PC-9 (cell line): ENCODE measurements around the gene TNIP2. TPM values are rescaled to one million over a fixed set of nuclear protein-coding genes. Genes with fewer than 3 reads are reported as not detected.

ENCODE experiments used
- BruUV-seq: library from RNA; stranded (reverse); fragments of 400-500 nt; replicated peaks from 2 replicates; lab custom pipeline; 2021; lab: Mats Ljungman, UMichigan
- CTCF ChIA-PET: fragments of 300-600 bp; sonication (Branson Sonifier 250); formaldehyde crosslinking; loops from one replicate; lab custom pipeline; 2022; ENCODE audit warnings: antibody characterized with exemption; lab: Charles Lee
- POLR2A ChIA-PET: fragments of 300-600 bp; sonication (Branson Sonifier 250); formaldehyde crosslinking; loops from one replicate; lab custom pipeline; 2022; ENCODE audit warnings: antibody characterized with exemption; ENCODE audit not compliant: unreplicated experiment; lab: Charles Lee
- DNase-seq, 2 experiments: peaks; one replicate each; pipeline versions ENCODE4 v3.0.0 to v3.0.0-alpha.2; 2015 to 2022; ENCODE audit warnings: mixed read lengths in 1 of 2
- H2AFZ ChIP-seq: fragments of 200-600 bp; sonication (generic); 2 replicates; pipeline ENCODE4 v1.8.1; 2017; ENCODE audit warnings: antibody characterized with exemption
- H3F3A ChIP-seq: fragments of 200-600 bp; sonication (generic); 2 replicates; pipeline ENCODE4 v1.8.1; 2017; ENCODE audit warnings: antibody characterized with exemption, mild to moderate bottlenecking, low read depth; ENCODE audit not compliant: insufficient read depth
- H3K27ac ChIP-seq: fragments of 200-600 bp; sonication (generic); 2 replicates; pipeline ENCODE4 v1.6.1; 2016; ENCODE audit warnings: mixed run types
- H3K27me3 ChIP-seq: fragments of 200-600 bp; sonication (generic); 2 replicates; pipeline ENCODE4 v1.6.1; 2016; ENCODE audit warnings: low read depth, mixed run types; ENCODE audit not compliant: insufficient read depth
- H3K36me3 ChIP-seq: fragments of 200-600 bp; sonication (generic); 2 replicates; pipeline ENCODE4 v1.6.1; 2016; ENCODE audit warnings: low read depth, mixed run types
- H3K4me1 ChIP-seq: fragments of 200-600 bp; sonication (generic); replicated peaks from 2 replicates; pipeline ENCODE4 v1.6.1; 2016; ENCODE audit warnings: mixed run types; ENCODE audit not compliant: insufficient read depth
- H3K4me2 ChIP-seq: fragments of 200-600 bp; sonication (generic); 2 replicates; pipeline ENCODE4 v1.6.1; 2017; ENCODE audit warnings: mixed run types
- H3K4me3 ChIP-seq: fragments of 200-600 bp; sonication (generic); 2 replicates; pipeline ENCODE4 v1.6.1; 2016; ENCODE audit warnings: mixed run types
- H3K79me2 ChIP-seq: fragments of 200-600 bp; sonication (generic); 2 replicates; pipeline ENCODE4 v1.6.1; 2017; ENCODE audit warnings: low read depth, mixed run types
- H3K9me2 ChIP-seq: fragments of 200-600 bp; sonication (generic); 2 replicates; pipeline ENCODE4 v1.8.1; 2017; ENCODE audit warnings: mild to moderate bottlenecking; ENCODE audit not compliant: insufficient read depth
- H3K9me3 ChIP-seq: fragments of 200-600 bp; sonication (generic); 2 replicates; pipeline ENCODE4 v1.8.1; 2016; ENCODE audit warnings: low read depth; ENCODE audit not compliant: insufficient read depth
- H4K20me1 ChIP-seq: fragments of 200-600 bp; sonication (generic); 2 replicates; pipeline ENCODE4 v1.8.1; 2017; ENCODE audit not compliant: insufficient read depth
- EZH2 ChIP-seq: fragments of 200-600 bp; sonication (generic); IDR thresholded peaks from 2 replicates; pipeline ENCODE4 v1.8.0; 2017; ENCODE audit warnings: antibody characterized with exemption, low read depth
- intact Hi-C: fragments of 100-400 bp; cut with micrococcal nuclease; formaldehyde crosslinking; loops from one replicate; pipeline ENCODE4 v1.10.0; 2022; ENCODE audit not compliant: unreplicated experiment
- total RNA-seq: library from RNA; stranded (reverse); gene quantifications from 2 replicates; pipeline ENCODE4 v1.2.3, GENCODE V29; 2021
- TF ChIP-seq, protein P1 (sequence below): fragments of 200-600 bp; sonication (generic); conservative IDR thresholded peaks from 2 replicates; pipeline ENCODE4 v1.6.1; 2017; ENCODE audit warnings: mixed run types, antibody characterized with exemption, mild to moderate bottlenecking, moderate library complexity

Gene TNIP2
- total RNA-seq, 1 experiment from 2014 or later, result 37.1 TPM

DNA sequence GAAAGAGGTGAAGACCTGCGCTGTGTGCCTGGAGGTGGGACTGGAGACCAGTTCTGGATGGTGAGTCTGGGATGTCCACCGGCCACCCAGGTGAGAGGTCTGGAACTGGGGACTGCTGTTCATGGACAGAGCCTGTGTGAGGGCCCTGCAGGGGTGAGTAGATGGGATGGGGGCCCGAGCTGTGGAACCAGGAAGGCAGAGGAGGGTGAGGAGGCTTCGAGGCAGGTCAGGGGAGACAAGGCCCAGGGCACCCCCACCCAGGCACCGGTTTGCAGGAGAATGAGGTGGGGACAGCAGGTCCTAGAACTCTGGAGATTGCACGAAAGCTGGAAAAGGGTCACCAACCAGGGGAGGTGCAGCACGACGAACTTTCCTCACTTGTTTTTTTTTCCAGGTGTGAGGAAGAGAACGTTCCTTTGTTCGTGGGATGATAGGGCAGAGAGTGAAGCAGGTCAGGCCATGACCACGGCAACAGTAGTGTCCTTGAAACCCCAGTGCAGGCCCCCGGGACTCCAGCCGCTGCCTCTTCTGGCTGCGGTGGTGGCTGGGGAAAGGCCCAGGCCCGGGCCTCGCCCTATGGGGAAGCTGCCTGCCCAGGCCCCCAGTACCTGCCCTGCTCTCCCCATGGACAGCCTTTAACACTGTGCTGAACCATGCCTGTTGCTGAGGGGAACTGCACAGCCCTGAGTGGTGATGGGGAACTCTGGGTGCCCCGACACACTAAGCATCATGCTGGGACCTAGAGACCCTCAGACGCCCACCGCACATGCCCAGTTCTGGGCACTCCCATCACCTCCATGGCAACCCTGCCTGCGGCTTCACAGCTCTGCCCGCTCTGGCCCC lies 22.9 kb downstream of the TNIP2 start:
- Histone ChIP-seq H3K9me3 (no peaks in the 10 kb centered on the region), H3K4me1 (no peaks in the 10 kb centered on the region), H3K4me3 (no peak overlapping the region), H3K27ac (no peak overlapping the region), H3K27me3 (no peaks in the 10 kb centered on the region), H3K79me2 (no peaks in the 10 kb centered on the region), H2AFZ (no peak overlapping the region), H3K4me2 (no peak overlapping the region), H4K20me1 (no peaks in the 10 kb centered on the region), H3K36me3 (no peaks in the 10 kb centered on the region), H3K9me2 (no peaks in the 10 kb centered on the region), H3F3A (no peaks in the 10 kb centered on the region)
- DNase-seq, result no peak
- CTCF ChIA-PET, result no interaction called here
- intact Hi-C loops, result no loop called here
- no peak for TF ChIP-seq EZH2
- TF ChIP-seq, protein P1, sequence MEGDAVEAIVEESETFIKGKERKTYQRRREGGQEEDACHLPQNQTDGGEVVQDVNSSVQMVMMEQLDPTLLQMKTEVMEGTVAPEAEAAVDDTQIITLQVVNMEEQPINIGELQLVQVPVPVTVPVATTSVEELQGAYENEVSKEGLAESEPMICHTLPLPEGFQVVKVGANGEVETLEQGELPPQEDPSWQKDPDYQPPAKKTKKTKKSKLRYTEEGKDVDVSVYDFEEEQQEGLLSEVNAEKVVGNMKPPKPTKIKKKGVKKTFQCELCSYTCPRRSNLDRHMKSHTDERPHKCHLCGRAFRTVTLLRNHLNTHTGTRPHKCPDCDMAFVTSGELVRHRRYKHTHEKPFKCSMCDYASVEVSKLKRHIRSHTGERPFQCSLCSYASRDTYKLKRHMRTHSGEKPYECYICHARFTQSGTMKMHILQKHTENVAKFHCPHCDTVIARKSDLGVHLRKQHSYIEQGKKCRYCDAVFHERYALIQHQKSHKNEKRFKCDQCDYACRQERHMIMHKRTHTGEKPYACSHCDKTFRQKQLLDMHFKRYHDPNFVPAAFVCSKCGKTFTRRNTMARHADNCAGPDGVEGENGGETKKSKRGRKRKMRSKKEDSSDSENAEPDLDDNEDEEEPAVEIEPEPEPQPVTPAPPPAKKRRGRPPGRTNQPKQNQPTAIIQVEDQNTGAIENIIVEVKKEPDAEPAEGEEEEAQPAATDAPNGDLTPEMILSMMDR, result no peak
- BruUV-seq, result no TSS peak
- POLR2A ChIA-PET, result no interaction called here

DNA sequence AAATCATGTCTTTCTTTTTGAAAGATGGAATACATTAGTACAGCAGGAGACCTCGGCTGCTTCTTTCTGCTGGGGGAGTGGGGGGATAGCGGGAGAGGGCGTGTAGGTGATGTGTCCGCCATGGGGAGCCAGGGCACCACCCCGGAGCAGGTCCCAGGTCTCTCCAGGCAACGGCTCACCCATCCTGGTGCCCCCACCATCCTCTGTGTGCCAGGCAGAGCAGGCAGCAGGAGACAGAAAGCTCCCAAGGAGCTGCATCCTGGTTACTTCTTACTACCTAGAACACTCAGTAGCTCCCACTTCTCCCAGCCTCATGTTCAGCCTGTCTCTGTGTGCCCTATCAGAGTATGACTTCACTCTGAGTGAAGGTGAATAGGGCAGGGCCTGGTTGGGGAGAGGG lies 23.6 kb downstream of the TNIP2 start:
- H3K27ac ChIP-seq, result no peak overlapping the region
- POLR2A ChIA-PET, result no interaction called here
- intact Hi-C loops, result no loop called here
- BruUV-seq, result no TSS peak
- no peak overlapping the region for H3K4me3 ChIP-seq
- DNase-seq, result no peak
- no peaks in the 10 kb centered on the region for H3K4me1 ChIP-seq
- no peaks in the 10 kb centered on the region for H3K36me3 ChIP-seq
- no peaks in the 10 kb centered on the region for H3K79me2 ChIP-seq
- no peak overlapping the region for H2AFZ ChIP-seq
- no peaks in the 10 kb centered on the region for H4K20me1 ChIP-seq
- no peaks in the 10 kb centered on the region for H3K27me3 ChIP-seq
- no peaks in the 10 kb centered on the region for H3K9me3 ChIP-seq
- H3K9me2 ChIP-seq, result no peaks in the 10 kb centered on the region
- H3K4me2 ChIP-seq, result no peak overlapping the region
- CTCF ChIA-PET, result no interaction called here
- H3F3A ChIP-seq, result no peaks in the 10 kb centered on the region
- TF ChIP-seq, protein P1, result no peak
- no peak for TF ChIP-seq EZH2

DNA sequence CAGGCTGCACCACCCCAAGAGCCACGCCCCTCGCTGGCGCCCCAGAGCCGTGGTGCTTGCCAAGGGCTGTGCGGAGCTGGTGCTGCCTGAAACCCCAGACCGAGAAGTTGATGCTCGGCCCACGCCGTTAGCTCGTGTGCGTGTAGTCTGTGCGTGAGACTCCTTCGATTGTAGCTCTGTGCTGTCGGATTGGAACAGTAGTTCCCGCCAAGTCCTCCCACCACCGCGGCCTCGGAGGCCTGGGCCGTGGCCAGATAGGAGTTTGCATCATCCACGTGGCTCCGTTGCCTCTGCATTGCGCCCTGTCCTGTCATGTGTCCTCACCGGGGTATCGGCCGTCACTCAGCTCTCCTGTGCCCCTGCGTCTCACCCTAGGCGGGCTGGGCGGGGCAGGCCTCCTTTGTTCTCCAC lies 24.2 kb downstream of the TNIP2 start:
- H3K9me3 ChIP-seq, result no peaks in the 10 kb centered on the region
- no peaks in the 10 kb centered on the region for H3K36me3 ChIP-seq
- POLR2A ChIA-PET, result interaction anchor here (0.6 kb wide), 1 partner anchor 11 kb away, joined by 7 read pairs; no protein-coding TSS in a partner anchor
- H3K4me1 ChIP-seq, result no peaks in the 10 kb centered on the region
- no peak overlapping the region for H2AFZ ChIP-seq
- no peak overlapping the region for H3K4me3 ChIP-seq
- H3K27me3 ChIP-seq, result no peaks in the 10 kb centered on the region
- no peaks in the 10 kb centered on the region for H3K9me2 ChIP-seq
- CTCF ChIA-PET, result no interaction called here
- no peak overlapping the region for H3K4me2 ChIP-seq
- intact Hi-C loops, result no loop called here
- no TSS peak for BruUV-seq
- DNase-seq, result no peak
- no peaks in the 10 kb centered on the region for H3F3A ChIP-seq
- H4K20me1 ChIP-seq, result no peaks in the 10 kb centered on the region
- H3K27ac ChIP-seq, result no peak overlapping the region
- H3K79me2 ChIP-seq, result no peaks in the 10 kb centered on the region
- TF ChIP-seq, protein P1, result no peak
- TF ChIP-seq EZH2, result no peak
